CD4-positive, alpha-beta T cell (primary cell): ENCODE data around the gene CARD19. TPM values are rescaled to one million over a fixed set of nuclear protein-coding genes. Genes with fewer than 3 reads are reported as not detected.

Experiments
- ATAC-seq: fragments of 200-7000 bp; cut with Tn5 transposase; one replicate; pipeline ENCODE4 v1.10.0; 2022; ENCODE audit warnings: mild to moderate bottlenecking; ENCODE audit not compliant: poor library complexity
- CTCF ChIA-PET: fragments of 350-600 bp; sonication (Branson Sonifier 250); formaldehyde crosslinking; loops from one replicate; lab custom pipeline; 2021; ENCODE audit warnings: antibody characterized with exemption, inconsistent platforms; lab: Charles Lee
- POLR2A ChIA-PET: fragments of 350-600 bp; sonication (Branson Sonifier 250); formaldehyde crosslinking; loops from one replicate; lab custom pipeline; 2021; ENCODE audit warnings: antibody characterized with exemption, inconsistent platforms; lab: Charles Lee
- DNase-seq, 14 experiments: peaks; one replicate each; pipeline ENCODE4 v3.0.0-alpha.2; 2013 to 2020; ENCODE audit warnings: mixed read lengths in 2 of 14
- H3K27ac ChIP-seq, 2 donors: one replicate each; pipeline versions ENCODE4 v1.5.1 to v1.7.0; 2013; ENCODE audit warnings: low read length in 2 of 2, low read depth in 1 of 2, mild to moderate bottlenecking in 1 of 2
- H3K27me3 ChIP-seq, 2 experiments: 1 replicate in 1 of 2; 2 replicates in 1 of 2; pipeline versions ENCODE4 v1.6.1 to v1.7.0; 2013; ENCODE audit warnings: low read length in 2 of 2, control low read depth in 1 of 2, mild to moderate bottlenecking in 1 of 2, moderate library complexity in 1 of 2; ENCODE audit not compliant: insufficient read depth in 2 of 2, control insufficient read depth in 1 of 2
- H3K36me3 ChIP-seq: one replicate; pipeline ENCODE4 v1.6.1; 2013; ENCODE audit warnings: low read length, control low read depth; ENCODE audit not compliant: insufficient read depth
- H3K4me1 ChIP-seq: one replicate; pipeline ENCODE4 v1.6.1; 2013; ENCODE audit warnings: low read length, control low read depth; ENCODE audit not compliant: insufficient read depth
- H3K4me3 ChIP-seq: one replicate; pipeline ENCODE4 v1.5.1; 2013; ENCODE audit warnings: mild to moderate bottlenecking, low read length, moderate library complexity
- H3K9me3 ChIP-seq, 2 experiments: 1 replicate in 1 of 2; 2 replicates in 1 of 2; pipeline versions ENCODE4 v1.6.1 to v1.7.0; 2013; ENCODE audit warnings: low read length in 2 of 2, mild to moderate bottlenecking in 2 of 2, control low read depth in 1 of 2, moderate library complexity in 1 of 2; ENCODE audit not compliant: control insufficient read depth in 1 of 2, insufficient read depth in 1 of 2
- H3K27ac Mint-ChIP-seq: one replicate; pipeline ENCODE4 v1.8.0; 2020; ENCODE audit warnings: mixed read lengths
- H3K27me3 Mint-ChIP-seq: one replicate; pipeline ENCODE4 v1.8.0; 2021; ENCODE audit warnings: mixed read lengths
- H3K36me3 Mint-ChIP-seq: one replicate; pipeline ENCODE4 v1.8.0; 2021; ENCODE audit warnings: low read depth, mixed read lengths
- H3K4me1 Mint-ChIP-seq: one replicate; pipeline ENCODE4 v1.8.0; 2021; ENCODE audit warnings: low read depth, mixed read lengths
- H3K4me3 Mint-ChIP-seq: one replicate; pipeline ENCODE4 v1.8.0; 2020; ENCODE audit warnings: mild to moderate bottlenecking, mixed read lengths
- H3K9me3 Mint-ChIP-seq: one replicate; pipeline ENCODE4 v1.8.0; 2020; ENCODE audit warnings: mixed read lengths
- intact Hi-C, 2 experiments: fragments of 100-400 bp; cut with DNase I in 1 of 2; cut with micrococcal nuclease in 1 of 2; formaldehyde crosslinking; loops; one replicate each; pipeline versions ENCODE4 v1.15.1 to v1.9.0; 2023 to 2025; cut with DNase I, micrococcal nuclease
- total RNA-seq, 174 experiments: library from RNA in 2 of 174; stranded (reverse) in 2 of 174; gene quantifications; one replicate each; pipeline ENCODE4 v1.2.3 and lab custom pipeline; 2021 to 2026
- TF ChIP-seq, protein P1 (sequence below): fragments of 200-600 bp; IDR thresholded peaks from one replicate; pipeline ENCODE4 v1.8.0; 2022; ENCODE audit warnings: antibody characterized with exemption, mild to moderate bottlenecking

Gene CARD19
- total RNA-seq, 2 experiments from 2014 or later, result 38.8 to 39.2 TPM

DNA sequence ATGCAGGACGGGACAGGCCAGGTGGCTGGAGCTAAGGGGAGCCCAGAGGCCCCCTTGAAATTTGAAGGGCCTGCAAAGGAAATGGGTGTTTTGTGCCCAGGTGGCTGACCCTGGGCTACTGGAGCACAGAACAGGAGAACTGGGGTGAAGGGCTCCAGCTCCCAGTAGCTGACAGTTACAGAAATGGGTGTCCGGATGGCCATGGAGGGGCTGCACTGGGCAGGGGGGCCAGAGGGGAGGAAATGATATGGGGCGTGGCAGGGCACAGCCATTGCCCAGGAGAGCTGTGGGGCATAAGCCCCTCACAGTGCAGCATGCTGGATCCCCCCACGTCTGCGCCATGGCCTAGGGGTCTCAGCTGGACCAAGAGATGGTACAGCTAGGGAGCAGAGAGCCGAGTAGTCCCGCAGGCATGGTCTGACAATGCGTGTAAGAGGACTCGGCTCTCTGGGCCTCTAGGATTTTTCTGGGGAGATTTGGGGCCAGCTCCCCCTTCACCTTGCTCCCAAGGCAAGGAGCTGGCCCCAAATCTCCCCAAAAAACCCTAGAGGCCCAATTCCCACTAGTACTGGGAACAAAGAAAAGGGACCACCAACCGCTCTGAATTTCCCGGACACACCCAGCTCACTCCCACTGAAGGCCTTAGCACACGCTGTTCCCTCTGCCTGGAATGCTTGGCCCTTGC, 7.9 kb upstream of the CARD19 start:
- Mint-ChIP-seq H3K36me3 (peaks cover 70% of the 10 kb centered on the region), H3K27me3 (no peaks in the 10 kb centered on the region), H3K9me3 (no peaks in the 10 kb centered on the region), H3K4me3 (no peak overlapping the region), H3K27ac (peak overlapping the region; percentile 80), H3K4me1 (peaks cover 44% of the 10 kb centered on the region)
- Histone ChIP-seq H3K9me3 (peaks cover 0 to 27% of the 10 kb centered on the region in 2 experiments), H3K36me3 (peaks cover 53% of the 10 kb centered on the region), H3K4me3 (no peak overlapping the region), H3K27ac (no peak overlapping the region), H3K4me1 (peaks cover 26% of the 10 kb centered on the region), H3K27me3 (no peaks in the 10 kb centered on the region)
- ATAC-seq (no peak), DNase-seq (peak in 1 of 14 experiments; percentile 20)
- intact Hi-C loops, result no loop called here
- CTCF ChIA-PET, result no interaction called here
- TF ChIP-seq, protein P1, sequence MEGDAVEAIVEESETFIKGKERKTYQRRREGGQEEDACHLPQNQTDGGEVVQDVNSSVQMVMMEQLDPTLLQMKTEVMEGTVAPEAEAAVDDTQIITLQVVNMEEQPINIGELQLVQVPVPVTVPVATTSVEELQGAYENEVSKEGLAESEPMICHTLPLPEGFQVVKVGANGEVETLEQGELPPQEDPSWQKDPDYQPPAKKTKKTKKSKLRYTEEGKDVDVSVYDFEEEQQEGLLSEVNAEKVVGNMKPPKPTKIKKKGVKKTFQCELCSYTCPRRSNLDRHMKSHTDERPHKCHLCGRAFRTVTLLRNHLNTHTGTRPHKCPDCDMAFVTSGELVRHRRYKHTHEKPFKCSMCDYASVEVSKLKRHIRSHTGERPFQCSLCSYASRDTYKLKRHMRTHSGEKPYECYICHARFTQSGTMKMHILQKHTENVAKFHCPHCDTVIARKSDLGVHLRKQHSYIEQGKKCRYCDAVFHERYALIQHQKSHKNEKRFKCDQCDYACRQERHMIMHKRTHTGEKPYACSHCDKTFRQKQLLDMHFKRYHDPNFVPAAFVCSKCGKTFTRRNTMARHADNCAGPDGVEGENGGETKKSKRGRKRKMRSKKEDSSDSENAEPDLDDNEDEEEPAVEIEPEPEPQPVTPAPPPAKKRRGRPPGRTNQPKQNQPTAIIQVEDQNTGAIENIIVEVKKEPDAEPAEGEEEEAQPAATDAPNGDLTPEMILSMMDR, result no peak
- POLR2A ChIA-PET, result interaction anchor here (1.1 to 3.7 kb wide), 3 partner anchors 22 to 200 kb away, joined by 3 to 19 read pairs (median 5); no protein-coding TSS in a partner anchor

DNA sequence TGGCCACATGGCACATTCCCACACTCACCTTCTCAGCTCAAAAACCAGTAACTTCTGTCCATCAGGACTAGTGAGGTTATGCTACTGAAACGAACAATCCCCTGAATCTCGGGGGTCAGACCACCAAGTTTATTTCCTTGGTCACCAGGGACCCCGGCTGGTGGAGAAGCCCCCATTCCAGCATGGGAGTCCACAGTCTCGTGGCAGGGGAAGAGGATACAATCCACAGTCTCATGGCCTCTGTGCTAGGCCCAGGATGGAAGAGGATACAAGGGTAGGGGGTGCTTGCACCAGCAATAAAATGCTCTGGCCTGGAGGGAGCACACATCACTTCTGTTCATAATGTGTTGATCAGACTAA, 7.4 kb upstream of the CARD19 start:
- H3K4me1 ChIP-seq, result peaks cover 26% of the 10 kb centered on the region
- Mint-ChIP-seq H3K27me3 (no peaks in the 10 kb centered on the region), H3K27ac (peak overlapping the region; percentile 80), H3K4me3 (no peak overlapping the region), H3K36me3 (peaks cover 65% of the 10 kb centered on the region), H3K9me3 (no peaks in the 10 kb centered on the region), H3K4me1 (peaks cover 44% of the 10 kb centered on the region)
- H3K36me3 ChIP-seq, result peaks cover 51% of the 10 kb centered on the region
- intact Hi-C loops, result no loop called here
- H3K27ac ChIP-seq, result no peak overlapping the region
- H3K27me3 ChIP-seq, result no peaks in the 10 kb centered on the region
- TF ChIP-seq, protein P1, result no peak
- H3K9me3 ChIP-seq, result peaks cover 0 to 27% of the 10 kb centered on the region in 2 experiments
- ATAC-seq (no peak), DNase-seq (peak in 1 of 14 experiments; percentile 29)
- ChIA-PET POLR2A (interaction anchor here (1.1 to 3.7 kb wide), 2 partner anchors 22 to 24 kb away, joined by 5 to 19 read pairs; no protein-coding TSS in a partner anchor), CTCF (no interaction called here)
- H3K4me3 ChIP-seq, result no peak overlapping the region

DNA sequence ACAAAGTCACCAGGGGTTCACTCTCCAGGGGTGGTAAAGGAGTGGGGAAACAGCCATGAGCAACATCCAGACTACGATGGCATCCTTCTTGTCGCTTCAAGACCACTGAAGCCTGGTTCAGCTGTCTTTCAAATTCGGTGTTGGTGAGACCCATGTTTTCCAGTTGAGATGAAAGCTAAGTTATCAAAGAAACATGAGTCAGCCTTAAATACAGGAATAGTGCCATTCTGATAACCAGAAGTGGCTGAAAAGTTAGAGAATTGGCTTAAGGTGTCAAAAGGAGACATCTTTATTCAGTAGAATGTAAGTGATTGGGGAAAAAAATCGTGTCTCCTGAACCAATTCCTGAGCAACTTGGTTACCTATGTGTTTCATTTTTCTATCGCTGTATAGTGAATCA, 7.0 kb upstream of the CARD19 start:
- Histone ChIP-seq H3K36me3 (peaks cover 47% of the 10 kb centered on the region), H3K27ac (peak overlapping the region in 1 of 2 donors; percentile 16), H3K9me3 (peaks cover 0 to 27% of the 10 kb centered on the region in 2 experiments), H3K27me3 (no peaks in the 10 kb centered on the region), H3K4me3 (no peak overlapping the region), H3K4me1 (peaks cover 26% of the 10 kb centered on the region)
- Mint-ChIP-seq H3K4me3 (no peak overlapping the region), H3K36me3 (peaks cover 61% of the 10 kb centered on the region), H3K4me1 (peaks cover 45% of the 10 kb centered on the region), H3K27me3 (no peaks in the 10 kb centered on the region), H3K27ac (peak overlapping the region; percentile 80), H3K9me3 (no peaks in the 10 kb centered on the region)
- intact Hi-C loops, result no loop called here
- DNase-seq, result no peak
- ATAC-seq, result no peak
- ChIA-PET CTCF (interaction anchor here (0.6 kb wide), 1 partner anchor 217 kb away, joined by 3 read pairs; no protein-coding TSS in a partner anchor), POLR2A (interaction anchor here (3.7 kb wide), 1 partner anchor 25 kb away, joined by 19 read pairs; no protein-coding TSS in a partner anchor)
- TF ChIP-seq, protein P1, result no peak
